A549 (cell line): ENCODE data around the gene MED12L. TPM values are rescaled to one million over a fixed set of nuclear protein-coding genes. Genes with fewer than 3 reads are reported as not detected.
"Not testable (repeated sequence)": the region's sequence is repeated elsewhere in the genome, so short reads cannot be mapped to it uniquely, and the experiment has no call there.

Experiments used
- ATAC-seq, 2 experiments: fragments of 200-7000 bp in 1 of 2; fragments of >200 bp in 1 of 2; cut with Nextera tagmentation in 1 of 2; cut with Tn5 transposase in 1 of 2; 3 replicates each; pipeline versions ENCODE4 v1.8.0 to v1.9.1; 2018 to 2020; ENCODE audit warnings: mild to moderate bottlenecking in 1 of 2, moderate library complexity in 1 of 2
- CTCF ChIA-PET: fragments of 300-600 bp; sonication (Branson Sonifier 250); formaldehyde crosslinking; extraction: SDS; loops from one replicate; lab custom pipeline; 2021; ENCODE audit warnings: antibody characterized with exemption, inconsistent platforms; lab: Yijun Ruan, JAX
- POLR2A ChIA-PET: fragments of 350-600 bp; formaldehyde crosslinking; extraction: SDS; loops from one replicate; lab custom pipeline; 2021; ENCODE audit warnings: antibody characterized with exemption, inconsistent platforms; lab: Yijun Ruan, JAX
- DNase-seq, 2 experiments: peaks; one replicate each; pipeline versions ENCODE4 v3.0.0 to v3.0.0-alpha.2; 2011 to 2016; ENCODE audit warnings: low read depth in 1 of 2, low spot score in 1 of 2
- FAIRE-seq: peaks from 2 replicates; lab custom pipeline; 2011; peaks lifted over from hg19 to GRCh38; lab: Jason Lieb, UNC
- H3K27ac ChIP-seq, 2 experiments: fragments of >200 bp; sonication (Bioruptor Twin); formaldehyde crosslinking; 3 replicates each; pipeline ENCODE4 v1.5.1; 2016 to 2017
- H3K4me1 ChIP-seq: fragments of >200 bp; sonication (Bioruptor Twin); formaldehyde crosslinking; 3 replicates; pipeline ENCODE4 v1.6.1; 2016
- H3K4me2 ChIP-seq: fragments of >200 bp; sonication (Bioruptor Twin); formaldehyde crosslinking; 3 replicates; pipeline ENCODE4 v1.6.1; 2016
- H3K4me3 ChIP-seq: fragments of >200 bp; sonication (Bioruptor Twin); formaldehyde crosslinking; 3 replicates; pipeline ENCODE4 v1.5.1; 2016
- H3K9me3 ChIP-seq: fragments of >200 bp; sonication (Bioruptor Twin); formaldehyde crosslinking; 3 replicates; pipeline ENCODE4 v1.6.1; 2016
- BHLHE40 ChIP-seq: IDR thresholded peaks from 2 replicates; pipeline ENCODE4 v1.6.1; 2012; ENCODE audit warnings: low read depth, low read length, inconsistent platforms
- FOSL2 ChIP-seq, 2 experiments: fragments of 450-650 bp in 1 of 2; fragments of >200 bp in 1 of 2; sonication (Bioruptor Twin) in 1 of 2; formaldehyde crosslinking; IDR thresholded peaks; 2 replicates each; pipeline versions ENCODE4 v1.5.0 to v1.6.1; 2016 to 2020; ENCODE audit warnings: mild to moderate bottlenecking in 1 of 2, moderate library complexity in 1 of 2
- FOXS1 ChIP-seq: fragments of 250-450 bp; sonication (Bioruptor Pico); IDR thresholded peaks from 2 replicates; pipeline ENCODE4 v1.5.0; 2020; ENCODE audit warnings: mild to moderate bottlenecking, moderate library complexity
- GATA3 ChIP-seq: IDR thresholded peaks from 2 replicates; pipeline ENCODE4 v1.6.1; 2012; ENCODE audit warnings: borderline replicate concordance
- HDAC2 ChIP-seq: fragments of 200-600 bp; sonication (generic); IDR thresholded peaks from 2 replicates; pipeline ENCODE4 v1.6.1; 2016
- HEYL ChIP-seq: fragments of 250-450 bp; sonication (Bioruptor Pico); IDR thresholded peaks from 2 replicates; pipeline ENCODE4 v1.8.0; 2021; ENCODE audit warnings: mild to moderate bottlenecking, moderate library complexity
- HOXA7 ChIP-seq: fragments of 250-450 bp; sonication (Bioruptor Pico); IDR thresholded peaks from 2 replicates; pipeline ENCODE4 v1.5.0; 2020; ENCODE audit warnings: mild to moderate bottlenecking, moderate library complexity
- JUN ChIP-seq, 2 experiments: fragments of >200 bp; sonication (Bioruptor Twin); formaldehyde crosslinking; IDR thresholded peaks; 2 replicates in 1 of 2; 3 replicates in 1 of 2; pipeline ENCODE4 v1.6.1; 2016 to 2017
- KDM5A ChIP-seq: fragments of 200-600 bp; sonication (generic); IDR thresholded peaks from 2 replicates; pipeline ENCODE4 v1.6.1; 2016; ENCODE audit warnings: antibody characterized with exemption, mild to moderate bottlenecking
- NPAS2 ChIP-seq: fragments of 250-450 bp; sonication (Bioruptor Pico); IDR thresholded peaks from 2 replicates; pipeline ENCODE4 v1.8.0; 2022; ENCODE audit warnings: mild to moderate bottlenecking, moderate library complexity, borderline replicate concordance
- NR3C1 ChIP-seq: fragments of >200 bp; sonication (Bioruptor Twin); formaldehyde crosslinking; IDR thresholded peaks from 3 replicates; pipeline ENCODE4 v1.6.1; 2017
- POLR2A ChIP-seq: IDR thresholded peaks from 2 replicates; pipeline ENCODE4 v1.6.1; 2012; ENCODE audit warnings: mild to moderate bottlenecking, low read length
- RAD21 ChIP-seq, 2 experiments: fragments of >200 bp in 1 of 2; sonication (Bioruptor Twin) in 1 of 2; formaldehyde crosslinking in 1 of 2; IDR thresholded peaks in 1 of 2; conservative IDR thresholded peaks in 1 of 2; 2 replicates in 1 of 2; 3 replicates in 1 of 2; pipeline ENCODE4 v1.6.1; 2012 to 2018; ENCODE audit warnings: inconsistent platforms in 1 of 2
- RNF2 ChIP-seq: fragments of 200-600 bp; sonication (generic); IDR thresholded peaks from 2 replicates; pipeline ENCODE4 v1.6.1; 2016; ENCODE audit warnings: low read depth, mild to moderate bottlenecking, antibody characterized with exemption, moderate library complexity, borderline replicate concordance
- SMC3 ChIP-seq: fragments of >200 bp; sonication (Bioruptor Twin); formaldehyde crosslinking; IDR thresholded peaks from 3 replicates; pipeline ENCODE4 v1.6.1; 2018; ENCODE audit warnings: inconsistent platforms
- ZNF302 ChIP-seq: fragments of 250-450 bp; sonication (Bioruptor Pico); IDR thresholded peaks from 2 replicates; pipeline ENCODE4 v1.9.0; 2021; ENCODE audit warnings: inconsistent platforms, mild to moderate bottlenecking, moderate library complexity
- ZSCAN20 ChIP-seq: fragments of 250-450 bp; sonication (Bioruptor Pico); IDR thresholded peaks from 2 replicates; pipeline ENCODE4 v1.8.0; 2022; ENCODE audit warnings: mild to moderate bottlenecking, moderate library complexity
- WGBS: methylation state at CpG from one replicate; pipeline ENCODE4 v1.1.6; 2017; ENCODE audit errors: missing lambda C conversion rate; 5-methylcytosine and 5-hydroxymethylcytosine counted together
- polyA plus RNA-seq, 4 experiments: library from polyadenylated mRNA; depleted of rRNA in 3 of 4; stranded (reverse); fragments of >200 nt; fragmentation: RNase III in 1 of 4; extraction: RNeasy Plus Mini Kit Qiagen cat#74134 plus additional on column Dnase treatment in 1 of 4; gene quantifications; 2 replicates in 3 of 4; 3 replicates in 1 of 4; pipeline ENCODE4 v1.2.3, GENCODE V29; 2011 to 2017
- TF ChIP-seq, protein P1 (sequence below): fragments of >200 bp; sonication (Bioruptor Twin); formaldehyde crosslinking; IDR thresholded peaks from 2 replicates; pipeline ENCODE4 v1.6.1; 2016
- TF ChIP-seq, protein P2 (sequence below): IDR thresholded peaks from 2 replicates; pipeline ENCODE4 v1.6.1; 2012
- TF ChIP-seq, protein P3 (sequence below): fragments of 450-650 bp; IDR thresholded peaks from 2 replicates; pipeline ENCODE4 v1.6.1; 2014; ENCODE audit warnings: antibody characterized with exemption
- TF ChIP-seq, protein P4 (sequence below): fragments of 250-450 bp; sonication (Bioruptor Pico); IDR thresholded peaks from 2 replicates; pipeline ENCODE4 v1.5.0; 2021; ENCODE audit warnings: mild to moderate bottlenecking, moderate library complexity, borderline replicate concordance
- TF ChIP-seq, protein P5 (sequence below): fragments of 200-600 bp; sonication (generic); IDR thresholded peaks from 2 replicates; pipeline ENCODE4 v1.6.1; 2016; ENCODE audit warnings: antibody characterized with exemption, mild to moderate bottlenecking, moderate library complexity
- TF ChIP-seq, protein P6 (sequence below): fragments of >200 bp; sonication (Bioruptor Twin); formaldehyde crosslinking; IDR thresholded peaks from 3 replicates; pipeline ENCODE4 v1.5.1; 2016

The MED12L gene
- polyA plus RNA-seq, 2 of the 4 experiments (the other 2 are of a cell fraction) = 0.32 to 0.63 TPM

DNA sequence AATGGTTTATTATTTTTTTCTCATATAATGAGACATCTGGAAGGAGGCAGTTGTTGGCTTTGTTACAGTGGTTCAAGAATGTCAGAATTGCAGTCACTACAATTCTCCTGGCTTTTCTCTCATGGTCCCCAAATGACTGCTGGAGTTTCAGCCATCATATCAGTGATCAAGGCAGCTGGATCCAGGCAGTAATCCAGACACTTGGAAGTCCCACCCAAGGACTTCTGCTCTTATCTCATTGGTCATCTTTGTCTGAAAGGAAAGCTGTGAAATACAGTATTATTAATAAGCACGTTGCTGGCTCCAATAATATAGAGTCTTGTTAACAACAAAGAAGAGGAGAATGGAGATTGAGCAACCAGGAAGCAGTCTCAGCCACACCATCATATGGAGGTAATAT is 22.9 kb upstream of the MED12L start:
- ATAC-seq = no peak
- no peak overlapping the region for H3K4me3 ChIP-seq
- WGBS = 0% methylated on average over 1 of the region's 1 CpG
- FAIRE-seq = peak; percentile 23
- CTCF ChIA-PET = no interaction called here
- TF ChIP-seq NR3C1 (no peak), FOXS1 (no peak), NPAS2 (CRISPR knock-in tag) (no peak), ZNF302 (CRISPR knock-in tag) (no peak), POLR2A (no peak), GATA3 (no peak), BHLHE40 (no peak), HDAC2 (no peak), JUN (IDR thresholded peaks at IDR 0.05) (no peak), HEYL (CRISPR knock-in tag) (no peak), FOSL2 (IDR thresholded peaks at IDR 0.05) (no peak), FOSL2 (CRISPR knock-in tag; IDR thresholded peaks at IDR 0.05) (no peak), KDM5A (no peak), ZSCAN20 (CRISPR knock-in tag) (no peak), HOXA7 (CRISPR knock-in tag) (no peak)
- TF ChIP-seq, protein P1, sequence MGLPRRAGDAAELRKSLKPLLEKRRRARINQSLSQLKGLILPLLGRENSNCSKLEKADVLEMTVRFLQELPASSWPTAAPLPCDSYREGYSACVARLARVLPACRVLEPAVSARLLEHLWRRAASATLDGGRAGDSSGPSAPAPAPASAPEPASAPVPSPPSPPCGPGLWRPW = no peak
- TF ChIP-seq, protein P2, sequence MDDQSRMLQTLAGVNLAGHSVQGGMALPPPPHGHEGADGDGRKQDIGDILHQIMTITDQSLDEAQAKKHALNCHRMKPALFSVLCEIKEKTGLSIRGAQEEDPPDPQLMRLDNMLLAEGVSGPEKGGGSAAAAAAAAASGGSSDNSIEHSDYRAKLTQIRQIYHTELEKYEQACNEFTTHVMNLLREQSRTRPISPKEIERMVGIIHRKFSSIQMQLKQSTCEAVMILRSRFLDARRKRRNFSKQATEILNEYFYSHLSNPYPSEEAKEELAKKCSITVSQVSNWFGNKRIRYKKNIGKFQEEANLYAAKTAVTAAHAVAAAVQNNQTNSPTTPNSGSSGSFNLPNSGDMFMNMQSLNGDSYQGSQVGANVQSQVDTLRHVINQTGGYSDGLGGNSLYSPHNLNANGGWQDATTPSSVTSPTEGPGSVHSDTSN = no peak
- TF ChIP-seq, protein P3, sequence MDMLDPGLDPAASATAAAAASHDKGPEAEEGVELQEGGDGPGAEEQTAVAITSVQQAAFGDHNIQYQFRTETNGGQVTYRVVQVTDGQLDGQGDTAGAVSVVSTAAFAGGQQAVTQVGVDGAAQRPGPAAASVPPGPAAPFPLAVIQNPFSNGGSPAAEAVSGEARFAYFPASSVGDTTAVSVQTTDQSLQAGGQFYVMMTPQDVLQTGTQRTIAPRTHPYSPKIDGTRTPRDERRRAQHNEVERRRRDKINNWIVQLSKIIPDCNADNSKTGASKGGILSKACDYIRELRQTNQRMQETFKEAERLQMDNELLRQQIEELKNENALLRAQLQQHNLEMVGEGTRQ = no peak
- TF ChIP-seq, protein P4, sequence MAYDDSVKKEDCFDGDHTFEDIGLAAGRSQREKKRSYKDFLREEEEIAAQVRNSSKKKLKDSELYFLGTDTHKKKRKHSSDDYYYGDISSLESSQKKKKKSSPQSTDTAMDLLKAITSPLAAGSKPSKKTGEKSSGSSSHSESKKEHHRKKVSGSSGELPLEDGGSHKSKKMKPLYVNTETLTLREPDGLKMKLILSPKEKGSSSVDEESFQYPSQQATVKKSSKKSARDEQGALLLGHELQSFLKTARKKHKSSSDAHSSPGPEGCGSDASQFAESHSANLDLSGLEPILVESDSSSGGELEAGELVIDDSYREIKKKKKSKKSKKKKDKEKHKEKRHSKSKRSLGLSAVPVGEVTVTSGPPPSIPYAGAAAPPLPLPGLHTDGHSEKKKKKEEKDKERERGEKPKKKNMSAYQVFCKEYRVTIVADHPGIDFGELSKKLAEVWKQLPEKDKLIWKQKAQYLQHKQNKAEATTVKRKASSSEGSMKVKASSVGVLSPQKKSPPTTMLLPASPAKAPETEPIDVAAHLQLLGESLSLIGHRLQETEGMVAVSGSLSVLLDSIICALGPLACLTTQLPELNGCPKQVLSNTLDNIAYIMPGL (CRISPR knock-in tag) = no peak
- H3K4me1 ChIP-seq = no peaks in the 10 kb centered on the region
- POLR2A ChIA-PET = no interaction called here
- no peak overlapping the region for H3K27ac ChIP-seq
- no peak overlapping the region for H3K4me2 ChIP-seq
- DNase-seq = no peak
- no peaks in the 10 kb centered on the region for H3K9me3 ChIP-seq

DNA sequence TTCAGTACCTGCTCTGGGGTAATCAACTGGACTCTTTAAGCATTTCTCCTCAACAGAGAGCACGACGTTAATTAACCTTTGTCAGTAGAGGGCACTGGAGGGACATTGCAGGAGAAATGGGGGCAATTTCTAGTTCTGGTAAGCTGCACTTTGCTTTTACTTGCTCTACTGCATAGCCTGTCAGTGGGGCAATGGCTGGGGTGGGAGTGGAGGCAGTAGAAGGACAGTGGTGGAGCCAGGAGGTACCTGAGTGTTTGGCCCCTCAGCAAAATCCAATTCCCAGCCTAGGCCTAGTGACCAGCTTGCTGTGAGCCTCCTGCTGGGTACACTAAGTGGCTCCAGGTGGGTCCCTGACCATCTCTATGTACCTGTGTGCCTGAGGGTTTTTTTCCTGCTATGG is 18.3 kb upstream of the MED12L start:
- Histone ChIP-seq H3K4me3 (no peak overlapping the region), H3K27ac (no peak overlapping the region), H3K4me1 (no peaks in the 10 kb centered on the region), H3K4me2 (no peak overlapping the region), H3K9me3 (no peaks in the 10 kb centered on the region)
- ATAC-seq (peak in 1 of 2 experiments; percentile 72; a peak in 3 of 6 replicates), FAIRE-seq (no peak), DNase-seq (peak in 1 of 2 experiments; percentile 37)
- peak; percentile 37 to 61; a peak in 4 of 5 replicates for TF ChIP-seq RAD21 (conservative IDR thresholded peaks at IDR 0.05 in 1 of 2, IDR thresholded peaks at IDR 0.05 in 1 of 2)
- no peak for TF ChIP-seq RNF2
- no peak for TF ChIP-seq FOSL2 (IDR thresholded peaks at IDR 0.05)
- no peak for TF ChIP-seq FOSL2 (CRISPR knock-in tag; IDR thresholded peaks at IDR 0.05)
- TF ChIP-seq SMC3 = peak; percentile 25; the same call in 1 of the 3 replicates
- TF ChIP-seq, protein P5, sequence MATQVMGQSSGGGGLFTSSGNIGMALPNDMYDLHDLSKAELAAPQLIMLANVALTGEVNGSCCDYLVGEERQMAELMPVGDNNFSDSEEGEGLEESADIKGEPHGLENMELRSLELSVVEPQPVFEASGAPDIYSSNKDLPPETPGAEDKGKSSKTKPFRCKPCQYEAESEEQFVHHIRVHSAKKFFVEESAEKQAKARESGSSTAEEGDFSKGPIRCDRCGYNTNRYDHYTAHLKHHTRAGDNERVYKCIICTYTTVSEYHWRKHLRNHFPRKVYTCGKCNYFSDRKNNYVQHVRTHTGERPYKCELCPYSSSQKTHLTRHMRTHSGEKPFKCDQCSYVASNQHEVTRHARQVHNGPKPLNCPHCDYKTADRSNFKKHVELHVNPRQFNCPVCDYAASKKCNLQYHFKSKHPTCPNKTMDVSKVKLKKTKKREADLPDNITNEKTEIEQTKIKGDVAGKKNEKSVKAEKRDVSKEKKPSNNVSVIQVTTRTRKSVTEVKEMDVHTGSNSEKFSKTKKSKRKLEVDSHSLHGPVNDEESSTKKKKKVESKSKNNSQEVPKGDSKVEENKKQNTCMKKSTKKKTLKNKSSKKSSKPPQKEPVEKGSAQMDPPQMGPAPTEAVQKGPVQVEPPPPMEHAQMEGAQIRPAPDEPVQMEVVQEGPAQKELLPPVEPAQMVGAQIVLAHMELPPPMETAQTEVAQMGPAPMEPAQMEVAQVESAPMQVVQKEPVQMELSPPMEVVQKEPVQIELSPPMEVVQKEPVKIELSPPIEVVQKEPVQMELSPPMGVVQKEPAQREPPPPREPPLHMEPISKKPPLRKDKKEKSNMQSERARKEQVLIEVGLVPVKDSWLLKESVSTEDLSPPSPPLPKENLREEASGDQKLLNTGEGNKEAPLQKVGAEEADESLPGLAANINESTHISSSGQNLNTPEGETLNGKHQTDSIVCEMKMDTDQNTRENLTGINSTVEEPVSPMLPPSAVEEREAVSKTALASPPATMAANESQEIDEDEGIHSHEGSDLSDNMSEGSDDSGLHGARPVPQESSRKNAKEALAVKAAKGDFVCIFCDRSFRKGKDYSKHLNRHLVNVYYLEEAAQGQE = no peak
- TF ChIP-seq, protein P6, sequence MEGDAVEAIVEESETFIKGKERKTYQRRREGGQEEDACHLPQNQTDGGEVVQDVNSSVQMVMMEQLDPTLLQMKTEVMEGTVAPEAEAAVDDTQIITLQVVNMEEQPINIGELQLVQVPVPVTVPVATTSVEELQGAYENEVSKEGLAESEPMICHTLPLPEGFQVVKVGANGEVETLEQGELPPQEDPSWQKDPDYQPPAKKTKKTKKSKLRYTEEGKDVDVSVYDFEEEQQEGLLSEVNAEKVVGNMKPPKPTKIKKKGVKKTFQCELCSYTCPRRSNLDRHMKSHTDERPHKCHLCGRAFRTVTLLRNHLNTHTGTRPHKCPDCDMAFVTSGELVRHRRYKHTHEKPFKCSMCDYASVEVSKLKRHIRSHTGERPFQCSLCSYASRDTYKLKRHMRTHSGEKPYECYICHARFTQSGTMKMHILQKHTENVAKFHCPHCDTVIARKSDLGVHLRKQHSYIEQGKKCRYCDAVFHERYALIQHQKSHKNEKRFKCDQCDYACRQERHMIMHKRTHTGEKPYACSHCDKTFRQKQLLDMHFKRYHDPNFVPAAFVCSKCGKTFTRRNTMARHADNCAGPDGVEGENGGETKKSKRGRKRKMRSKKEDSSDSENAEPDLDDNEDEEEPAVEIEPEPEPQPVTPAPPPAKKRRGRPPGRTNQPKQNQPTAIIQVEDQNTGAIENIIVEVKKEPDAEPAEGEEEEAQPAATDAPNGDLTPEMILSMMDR = peak; percentile 44
- POLR2A ChIA-PET = no interaction called here
- WGBS = 33% methylated on average over 2 of the region's 2 CpGs
- CTCF ChIA-PET = interaction anchor here (0.8 to 1.7 kb wide), 5 partner anchors 11 to 78 kb away, joined by 3 to 8 read pairs (median 4); no protein-coding TSS in a partner anchor

DNA sequence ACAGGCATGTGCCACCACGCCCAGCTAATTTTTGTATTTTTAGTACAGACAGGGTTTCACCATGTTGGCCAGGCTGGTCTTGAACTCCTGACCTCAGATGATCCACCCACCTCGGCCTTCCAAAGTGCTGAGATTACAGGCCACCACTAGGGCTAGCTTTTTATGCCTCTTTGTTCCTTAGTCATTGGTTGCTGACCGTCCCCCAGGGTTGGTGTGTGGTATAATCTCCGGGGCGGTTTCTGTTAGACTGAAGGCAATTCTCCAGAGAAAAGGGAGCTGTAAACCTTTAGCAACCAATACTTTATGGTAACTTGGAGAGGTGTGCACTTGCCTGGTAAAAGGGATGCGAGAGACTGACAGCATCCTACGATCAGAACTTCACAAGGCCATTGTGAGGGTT is 12.6 kb upstream of the MED12L start:
- WGBS = 52% methylated on average over 7 of the region's 7 CpGs

More for the DNA sequence above, 12.6 kb upstream of the MED12L start:
- CTCF ChIA-PET = interaction anchor here (0.9 kb wide), 1 partner anchor 13 kb away, joined by 4 read pairs; no protein-coding TSS in a partner anchor
- H3K4me3 ChIP-seq, POLR2A ChIA-PET, H3K4me2 ChIP-seq, FAIRE-seq, H3K9me3 ChIP-seq, H3K27ac ChIP-seq, H3K4me1 ChIP-seq, DNase-seq, ATAC-seq: not testable (repeated sequence)
